ENCODE data around the gene ALLC. TPM values are rescaled to one million over a fixed set of nuclear protein-coding genes. Genes with fewer than 3 reads are reported as not detected.

The ALLC gene
- total RNA-seq, 1 donor from 2014 or later: not detected

DNA sequence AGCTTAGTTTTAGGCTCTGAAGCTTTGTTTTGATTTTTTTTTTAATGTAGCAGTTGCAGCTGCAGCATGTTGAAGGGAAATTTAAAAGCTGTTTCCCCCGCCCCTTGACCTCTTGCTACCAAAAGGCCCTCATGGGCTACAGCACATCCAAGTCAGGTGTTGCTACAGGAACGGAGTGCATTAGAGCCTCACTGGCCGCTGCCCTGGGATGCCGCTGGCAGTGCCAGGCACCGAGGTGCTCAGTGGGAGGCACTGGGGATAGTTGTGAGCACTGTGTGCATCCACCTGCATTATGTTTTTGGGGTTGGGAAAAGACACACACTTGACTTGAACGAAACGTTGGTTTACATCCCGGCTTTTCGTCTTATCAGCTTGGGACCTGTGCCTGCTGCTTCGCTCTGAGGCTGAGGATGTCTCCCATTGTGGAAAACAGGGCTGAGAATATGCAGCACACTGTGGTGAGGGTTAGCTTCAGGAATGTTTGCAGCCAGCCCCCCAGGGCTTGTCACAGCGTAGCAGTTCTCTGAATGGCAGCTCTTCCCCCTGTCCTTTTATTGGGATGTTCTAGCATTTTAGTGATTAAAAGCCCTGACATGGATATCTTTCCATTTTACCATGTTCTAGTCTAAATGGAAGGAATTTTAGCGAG is 69.5 kb downstream of the ALLC start:
- DNase-seq: no peak

GRCh38 chr2:3728104-3729054 is 70.4 kb downstream of the ALLC start:
- peak; percentile 72 for DNase-seq

DNA sequence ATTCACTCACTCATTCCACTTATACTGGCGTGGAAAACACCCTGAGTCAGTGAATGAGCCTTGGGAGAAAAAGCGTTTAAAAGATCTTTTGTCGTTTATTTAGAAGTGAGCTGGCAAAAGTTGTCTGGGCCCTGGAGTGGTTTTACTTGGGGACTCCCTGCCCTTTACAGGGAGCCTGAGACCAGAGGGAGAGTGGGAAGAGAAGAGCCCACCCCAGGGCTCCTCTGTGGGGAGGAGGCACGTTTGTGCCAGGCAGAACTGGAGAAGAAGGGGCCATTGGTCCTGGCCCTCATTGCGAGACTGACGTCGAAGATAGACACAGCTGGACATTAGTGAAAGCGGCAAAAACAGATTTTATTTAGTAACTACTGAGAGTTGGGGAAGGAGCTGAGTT is 71.1 kb downstream of the ALLC start:
- no peak for DNase-seq

DNA sequence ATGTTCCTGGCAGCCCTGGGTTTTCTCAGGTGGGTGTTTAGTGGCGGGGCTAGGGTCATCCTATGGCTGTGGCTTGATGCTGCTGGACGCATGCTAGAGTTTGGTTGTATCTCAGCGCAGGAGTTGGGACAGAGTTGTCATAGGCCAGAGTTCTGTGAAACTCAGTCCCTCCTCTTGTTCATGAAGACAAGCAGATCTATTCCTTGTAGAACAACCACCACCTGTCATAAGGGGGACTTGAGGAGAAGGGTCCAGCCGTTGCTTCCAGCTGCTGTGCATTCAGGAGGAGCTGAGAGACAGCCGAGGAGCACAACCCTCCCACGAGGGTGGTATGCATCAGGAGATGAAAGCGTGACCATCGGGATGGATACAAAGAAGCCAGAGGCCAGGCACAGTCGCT is 71.8 kb downstream of the ALLC start:
- no peak for DNase-seq

DNA sequence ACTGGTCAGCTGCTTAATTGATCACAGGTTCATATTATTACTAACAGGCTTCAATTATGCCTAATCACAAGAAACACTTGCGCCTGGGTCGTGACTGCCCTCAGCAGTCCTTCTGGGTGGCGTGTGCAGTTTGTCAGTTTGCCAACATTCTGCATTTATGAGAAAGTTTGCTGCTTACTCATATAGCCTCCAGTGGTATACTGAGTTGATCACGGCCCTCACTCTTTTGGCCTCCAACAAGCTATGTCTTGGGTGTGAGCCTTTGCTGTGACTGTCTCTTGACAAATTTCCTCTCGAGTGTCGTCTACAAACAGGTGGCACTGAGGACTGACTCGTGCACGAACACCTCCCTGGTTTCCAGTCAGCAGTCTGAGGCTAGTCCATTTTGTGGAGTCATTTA is 72.6 kb downstream of the ALLC start:
- DNase-seq: no peak

GRCh38 chr2:3731829-3732228 is 73.8 kb downstream of the ALLC start:
- DNase-seq: no peak

- DNase-seq: no peak
Observed at GRCh38 chr2:3736112-3736511, 78.1 kb downstream of the ALLC start.

DNA sequence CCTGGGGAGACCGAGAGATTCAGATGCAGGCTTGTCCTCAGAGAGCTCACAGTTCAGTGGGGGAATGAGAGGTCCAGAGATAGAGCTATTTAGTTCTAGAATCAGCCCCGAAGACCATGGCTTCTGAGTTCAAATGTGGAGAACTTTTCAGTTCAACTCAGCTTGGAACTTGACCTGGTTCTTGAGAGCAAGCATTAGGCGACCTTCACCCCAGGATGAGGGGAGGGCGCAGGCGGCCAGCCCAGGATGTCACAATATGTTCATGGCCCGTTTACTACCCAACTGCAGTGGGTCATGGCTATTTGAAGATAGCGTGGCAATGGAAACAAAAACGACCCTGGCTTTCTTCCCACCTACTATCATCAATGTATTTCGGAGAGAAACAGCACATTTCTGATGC is 79.1 kb downstream of the ALLC start:
- DNase-seq: no peak

DNA sequence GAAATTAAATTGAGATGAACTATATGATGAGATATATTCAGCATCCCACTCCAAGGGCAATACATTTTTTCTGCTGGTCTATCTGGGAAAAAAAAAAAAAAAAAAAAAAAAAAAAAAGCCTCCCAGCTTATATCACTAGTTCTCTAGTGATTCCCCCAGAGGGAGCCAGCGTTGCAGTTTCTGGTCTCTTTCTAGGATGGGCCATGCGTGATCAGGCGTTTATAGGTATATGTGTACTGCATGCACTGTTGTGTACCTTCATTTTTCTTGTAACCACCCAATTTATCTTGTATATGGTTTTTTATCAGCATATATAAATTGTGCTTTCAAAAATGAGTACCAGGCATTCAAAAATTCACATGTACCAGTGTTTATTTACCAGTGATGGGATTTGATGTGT is 80.5 kb downstream of the ALLC start:
- peak; percentile 54 for DNase-seq

GRCh38 chr2:3739313-3739712 is 81.3 kb downstream of the ALLC start:
- no peak for DNase-seq

- no peak for DNase-seq
Observed at GRCh38 chr2:3741396-3741795, 83.4 kb downstream of the ALLC start.

- no peak for DNase-seq
Observed at GRCh38 chr2:3741867-3742602, 84.0 kb downstream of the ALLC start.

DNA sequence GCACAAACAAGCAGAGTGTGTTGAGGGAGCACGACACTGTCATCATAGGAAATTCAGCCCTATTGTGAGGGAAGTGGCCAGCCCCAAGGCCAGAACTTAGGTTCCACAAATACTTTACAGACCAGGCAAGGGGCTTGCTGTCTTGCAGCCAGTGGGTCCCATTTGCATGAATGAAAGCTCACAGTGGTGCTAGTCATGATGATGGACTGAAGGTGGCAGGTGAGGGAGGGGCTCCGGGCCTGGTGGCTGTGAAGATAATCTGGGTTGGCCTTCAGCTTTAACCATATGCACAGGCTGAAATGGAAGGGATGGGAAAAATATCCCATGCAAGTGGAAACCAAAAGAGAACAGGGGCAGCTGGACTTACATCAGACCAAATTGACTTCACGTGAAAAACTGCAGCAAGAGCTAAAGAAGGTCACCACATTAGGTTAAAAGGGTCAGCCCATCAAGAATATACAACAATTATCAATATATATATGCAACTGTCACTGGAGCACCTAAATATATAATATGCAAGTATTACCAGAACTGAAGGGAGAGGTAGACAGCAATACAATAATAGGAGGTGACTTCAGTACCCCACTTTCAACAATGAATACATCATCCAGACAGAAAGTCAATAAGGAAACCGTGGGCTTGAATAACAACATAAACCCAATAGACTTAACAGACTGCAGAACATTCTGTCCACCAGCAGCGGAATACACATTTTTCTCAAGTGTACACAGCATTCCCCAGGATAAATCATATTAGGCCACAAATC is 84.9 kb downstream of the ALLC start:
- DNase-seq: no peak

DNA sequence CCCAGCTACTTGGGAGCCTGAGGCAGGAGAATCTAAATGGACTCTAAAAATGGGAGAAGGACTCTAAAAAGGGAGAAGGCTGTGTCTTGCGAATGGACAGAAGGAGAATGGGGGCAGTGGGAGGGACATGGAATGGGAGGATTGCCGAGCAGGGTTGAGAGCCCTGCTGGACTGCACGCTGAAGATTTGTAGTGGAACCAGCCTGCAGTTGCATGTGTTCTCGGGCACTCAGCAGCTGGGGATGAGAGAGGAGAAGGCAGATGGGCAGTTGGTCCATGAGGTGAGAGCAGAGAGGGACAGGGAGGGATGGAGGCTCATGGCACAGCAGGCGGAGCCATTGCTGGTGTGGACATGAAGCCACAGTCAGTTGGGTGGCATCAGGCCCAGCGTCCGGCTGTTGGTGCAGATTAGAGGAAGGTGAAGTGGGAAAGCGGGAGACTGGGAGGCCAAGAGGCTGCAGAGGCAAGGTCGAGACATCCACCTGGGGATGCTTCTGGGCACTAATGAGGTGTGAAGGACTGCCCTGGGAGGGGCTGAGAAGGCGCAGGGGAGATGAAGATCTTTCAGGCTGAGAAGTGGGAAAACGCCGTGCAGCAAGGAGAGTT is 86.1 kb downstream of the ALLC start:
- no peak for DNase-seq

DNA sequence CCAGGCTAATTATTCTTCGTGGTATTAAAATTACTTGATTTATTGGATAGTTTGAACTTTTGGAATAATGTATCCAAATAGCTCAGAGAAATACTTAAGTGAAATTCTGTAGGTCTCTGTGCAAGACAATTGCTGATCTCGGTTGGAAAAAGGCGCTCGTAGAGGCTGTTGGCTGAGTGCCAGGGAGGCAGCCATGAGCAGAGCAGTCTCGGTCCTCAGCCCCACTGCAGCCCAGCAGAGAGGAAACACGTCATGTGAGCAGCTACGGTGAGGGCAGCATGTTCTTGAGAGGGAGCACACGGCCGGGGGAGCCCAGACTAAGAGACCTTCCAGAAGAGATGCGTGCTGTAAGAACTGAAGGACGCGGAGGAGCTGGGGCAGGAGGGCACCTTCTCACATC is 87.9 kb downstream of the ALLC start:
- DNase-seq: no peak

DNA sequence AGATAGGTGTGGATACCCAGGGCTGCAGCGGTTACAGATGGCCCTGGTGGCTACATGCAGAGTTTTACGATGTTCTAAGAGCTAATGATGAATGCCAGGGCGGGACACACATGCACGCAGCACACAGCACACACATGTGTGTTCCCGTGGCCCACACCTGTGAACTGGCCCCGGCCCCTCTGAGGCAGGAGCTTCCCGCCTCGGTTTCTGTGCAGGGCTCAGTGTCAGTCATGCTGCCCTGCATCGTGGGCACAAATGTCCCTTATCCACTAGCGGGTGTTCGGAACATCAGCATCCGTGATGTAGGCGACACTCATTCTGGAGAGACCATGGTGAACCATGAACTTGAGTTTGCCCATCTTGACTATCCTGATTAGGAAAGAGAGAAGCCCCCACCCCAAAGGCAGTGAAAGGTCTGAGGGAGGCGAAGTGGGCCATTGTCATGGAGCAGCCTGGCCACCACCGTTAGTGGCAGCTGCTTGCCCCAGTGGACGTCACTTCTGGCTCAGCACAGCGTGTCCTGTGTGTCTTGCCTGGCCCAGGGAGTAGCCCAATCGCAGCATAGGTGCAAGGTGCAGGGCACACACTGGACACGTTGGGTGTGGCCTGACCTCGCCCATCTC is 89.1 kb downstream of the ALLC start:
- no peak for DNase-seq

DNA sequence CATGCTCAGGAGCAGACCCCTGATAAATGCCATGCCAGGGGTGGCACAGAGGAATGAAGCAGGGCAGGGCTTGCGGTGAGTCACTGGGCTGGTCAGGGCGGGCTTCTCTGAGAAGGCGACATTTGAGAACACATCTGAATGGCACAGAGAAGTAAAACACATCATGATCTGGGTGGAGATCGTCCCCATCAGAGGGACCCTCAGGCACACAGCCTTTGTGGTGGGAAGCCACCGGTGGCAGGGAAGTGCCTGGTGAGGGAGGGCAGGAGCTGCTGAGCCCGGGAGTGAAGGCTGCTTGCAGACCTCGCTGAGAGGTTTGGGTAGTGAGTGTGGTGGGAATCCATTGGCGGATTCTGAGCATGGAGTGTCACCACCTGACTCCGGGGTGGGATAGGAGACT is 89.8 kb downstream of the ALLC start:
- DNase-seq: no peak

DNA sequence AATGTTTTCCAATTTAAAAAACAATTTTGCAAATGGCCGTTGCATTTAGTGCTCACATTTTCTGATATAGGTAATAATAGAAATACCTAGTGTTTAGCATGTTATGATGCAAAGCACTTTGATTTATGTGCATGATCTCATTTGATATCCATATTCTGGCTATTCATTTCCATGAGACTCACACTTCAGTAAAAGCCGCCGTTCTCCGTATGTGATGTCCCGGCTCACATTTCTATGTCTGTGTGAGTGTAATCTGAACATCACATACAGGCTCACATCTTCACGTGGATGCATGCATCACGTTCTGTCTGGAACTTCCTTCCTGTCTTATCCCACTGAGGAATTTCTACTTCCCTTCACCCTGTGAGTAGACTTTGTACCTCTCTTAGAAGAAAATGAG is 91.2 kb downstream of the ALLC start:
- DNase-seq: no peak

- DNase-seq: no peak
Observed at GRCh38 chr2:3751251-3751650, 93.3 kb downstream of the ALLC start.

GRCh38 chr2:3751806-3752205 is 93.8 kb downstream of the ALLC start:
- no peak for DNase-seq
